D721Med (cell line): ENCODE measurements around the gene MBOAT2.
"Not testable (repeated sequence)": the region's sequence is repeated elsewhere in the genome, so short reads cannot be mapped to it uniquely, and the experiment has no call there.

ENCODE experiments used
- DNase-seq: peaks from one replicate; pipeline ENCODE4 v3.0.0; 2011; ENCODE audit warnings: low spot score; ENCODE audit not compliant: insufficient read length
- FAIRE-seq: peaks from 2 replicates; lab custom pipeline; 2011; peaks lifted over from hg19 to GRCh38; lab: Jason Lieb, UNC
- TF ChIP-seq, protein P1 (sequence below): IDR thresholded peaks from 2 replicates; pipeline ENCODE4 v1.5.1; 2012; ENCODE audit warnings: mild to moderate bottlenecking, control low read depth; ENCODE audit not compliant: insufficient read depth; ENCODE audit errors: missing control alignments

Gene MBOAT2

DNA sequence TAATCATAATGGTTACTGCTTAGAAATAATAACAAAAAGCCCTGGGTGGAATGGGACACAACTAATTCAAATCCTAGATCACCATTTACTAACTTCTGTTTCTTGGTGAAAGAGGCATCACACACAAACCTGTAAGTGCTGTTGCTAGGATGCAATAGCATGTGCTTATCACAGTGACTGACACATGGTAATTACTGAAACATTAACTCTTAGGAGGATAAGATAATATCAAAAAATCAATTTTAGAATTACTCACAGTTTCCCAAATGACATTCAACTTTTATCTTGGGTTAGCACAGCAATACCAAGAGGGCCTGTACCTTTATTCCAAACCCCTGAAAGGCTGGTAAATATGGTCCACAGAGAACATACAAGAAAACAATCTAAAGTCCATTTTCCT is 69.1 kb downstream of the MBOAT2 start:
- DNase-seq (no peak), FAIRE-seq (no peak)
- TF ChIP-seq, protein P1, sequence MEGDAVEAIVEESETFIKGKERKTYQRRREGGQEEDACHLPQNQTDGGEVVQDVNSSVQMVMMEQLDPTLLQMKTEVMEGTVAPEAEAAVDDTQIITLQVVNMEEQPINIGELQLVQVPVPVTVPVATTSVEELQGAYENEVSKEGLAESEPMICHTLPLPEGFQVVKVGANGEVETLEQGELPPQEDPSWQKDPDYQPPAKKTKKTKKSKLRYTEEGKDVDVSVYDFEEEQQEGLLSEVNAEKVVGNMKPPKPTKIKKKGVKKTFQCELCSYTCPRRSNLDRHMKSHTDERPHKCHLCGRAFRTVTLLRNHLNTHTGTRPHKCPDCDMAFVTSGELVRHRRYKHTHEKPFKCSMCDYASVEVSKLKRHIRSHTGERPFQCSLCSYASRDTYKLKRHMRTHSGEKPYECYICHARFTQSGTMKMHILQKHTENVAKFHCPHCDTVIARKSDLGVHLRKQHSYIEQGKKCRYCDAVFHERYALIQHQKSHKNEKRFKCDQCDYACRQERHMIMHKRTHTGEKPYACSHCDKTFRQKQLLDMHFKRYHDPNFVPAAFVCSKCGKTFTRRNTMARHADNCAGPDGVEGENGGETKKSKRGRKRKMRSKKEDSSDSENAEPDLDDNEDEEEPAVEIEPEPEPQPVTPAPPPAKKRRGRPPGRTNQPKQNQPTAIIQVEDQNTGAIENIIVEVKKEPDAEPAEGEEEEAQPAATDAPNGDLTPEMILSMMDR: no peak

GRCh38 chr2:8932702-8933101 is 70.8 kb downstream of the MBOAT2 start:
- TF ChIP-seq, protein P1: no peak
- FAIRE-seq: no peak
- no peak for DNase-seq

DNA sequence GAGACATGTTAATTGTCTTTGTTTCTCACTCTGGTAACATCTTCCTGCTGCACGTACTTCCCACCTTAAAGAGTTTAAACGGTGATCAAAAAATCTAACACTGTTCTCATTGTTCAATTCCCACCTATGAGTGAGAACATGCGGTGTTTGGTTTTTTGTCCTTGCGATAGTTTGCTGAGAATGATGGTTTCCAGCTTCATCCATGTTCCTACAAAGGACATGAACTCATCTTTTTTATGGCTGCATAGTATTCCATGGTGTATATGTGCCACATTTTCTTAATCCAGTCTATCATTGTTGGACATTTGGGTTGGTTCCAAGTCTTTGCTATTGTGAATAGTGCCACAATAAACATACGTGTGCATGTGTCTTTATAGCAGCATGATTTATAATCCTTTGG is 73.3 kb downstream of the MBOAT2 start:
- not testable (repeated sequence) for FAIRE-seq, DNase-seq

DNA sequence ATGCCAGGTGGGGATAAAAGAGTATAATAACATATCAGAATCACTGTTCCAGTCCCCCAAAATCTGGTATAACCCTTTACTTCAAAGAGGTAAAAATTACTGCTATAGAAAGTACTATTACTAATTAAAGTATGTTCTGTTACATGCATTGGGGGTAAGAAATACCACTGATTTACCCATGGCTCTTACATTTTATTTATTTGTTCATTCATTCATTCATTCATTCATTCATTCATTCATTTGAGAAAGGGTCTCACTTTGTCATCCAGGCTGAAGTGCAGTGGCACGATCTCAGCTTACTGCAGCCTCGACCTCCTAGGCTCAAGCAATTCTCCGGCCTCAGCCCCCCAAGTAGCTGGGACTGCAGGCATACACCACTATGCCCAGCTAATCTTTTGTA is 74.4 kb downstream of the MBOAT2 start:
- FAIRE-seq: no peak
- TF ChIP-seq, protein P1: no peak
- no peak for DNase-seq

DNA sequence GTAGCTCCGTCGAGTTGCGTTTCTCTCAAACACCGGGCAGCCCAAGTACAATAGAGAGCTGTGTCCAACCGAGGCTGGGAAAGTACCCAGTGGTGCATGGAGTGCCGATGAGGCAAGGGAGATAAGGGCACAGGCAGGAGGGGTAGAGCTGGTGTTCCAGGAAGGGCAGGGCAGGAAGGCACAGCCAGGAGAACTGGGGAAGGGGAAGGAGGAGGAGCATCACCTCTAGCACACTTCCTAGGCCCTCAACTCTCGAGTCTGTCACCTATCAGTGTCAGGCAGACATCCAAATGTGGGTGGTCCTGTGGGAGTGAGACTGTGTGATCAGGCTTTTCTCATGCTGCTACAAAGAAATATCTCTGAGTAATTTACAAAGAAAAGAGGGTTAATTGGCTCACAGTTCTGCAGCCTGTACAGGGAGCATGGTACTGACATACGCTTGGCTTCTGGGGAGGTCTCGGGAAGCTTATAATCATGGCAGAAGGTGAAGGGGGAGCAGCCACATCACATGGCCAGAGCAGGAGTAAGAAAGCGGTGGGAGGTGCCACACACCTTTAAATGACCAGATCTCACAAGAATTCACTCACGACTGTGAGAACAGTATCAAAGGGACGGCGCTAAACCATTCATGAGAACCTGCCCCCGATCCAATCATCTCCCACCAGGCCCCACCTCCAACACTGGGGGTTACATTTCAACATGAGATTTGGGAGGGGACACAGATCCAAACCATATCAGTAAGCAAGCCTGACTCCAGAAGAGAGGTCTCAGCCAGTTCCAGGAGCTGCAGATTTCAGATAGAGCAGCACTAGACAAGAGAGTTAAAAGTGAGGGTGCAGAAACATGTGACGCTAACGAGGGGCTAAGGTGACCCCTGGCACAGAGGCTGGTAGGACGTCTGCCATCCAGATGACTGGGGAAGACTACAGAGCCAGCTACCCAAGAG is 75.7 kb downstream of the MBOAT2 start:
- DNase-seq (no peak), FAIRE-seq (no peak)
- TF ChIP-seq, protein P1: no peak

DNA sequence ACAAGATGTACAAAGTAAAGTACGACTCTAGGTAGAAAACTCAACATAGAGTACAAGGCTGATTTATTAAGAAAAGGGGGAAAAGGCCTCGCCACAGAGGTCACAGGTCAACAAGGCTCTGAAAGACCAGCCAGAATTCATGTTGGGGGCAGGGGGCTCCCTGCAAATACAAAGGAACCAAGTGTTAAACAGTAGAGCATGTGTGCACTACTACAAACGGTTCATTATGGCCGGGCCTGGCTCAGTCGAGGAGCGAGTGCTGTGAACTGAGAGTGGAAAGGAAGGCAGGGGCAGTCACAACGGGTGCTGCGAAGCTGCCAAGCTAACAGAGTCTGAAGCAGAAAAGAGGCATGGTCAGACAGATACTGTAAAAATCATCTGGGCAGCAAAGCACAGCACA is 77.1 kb downstream of the MBOAT2 start:
- TF ChIP-seq, protein P1: no peak
- DNase-seq (no peak), FAIRE-seq (no peak)

- TF ChIP-seq, protein P1: no peak
- DNase-seq (no peak), FAIRE-seq (no peak)
These were observed 78.1 kb downstream of the MBOAT2 start for GRCh38 chr2:8925411-8925810.
